ENCODE measurements around the gene MED27.

The MED27 gene

DNA sequence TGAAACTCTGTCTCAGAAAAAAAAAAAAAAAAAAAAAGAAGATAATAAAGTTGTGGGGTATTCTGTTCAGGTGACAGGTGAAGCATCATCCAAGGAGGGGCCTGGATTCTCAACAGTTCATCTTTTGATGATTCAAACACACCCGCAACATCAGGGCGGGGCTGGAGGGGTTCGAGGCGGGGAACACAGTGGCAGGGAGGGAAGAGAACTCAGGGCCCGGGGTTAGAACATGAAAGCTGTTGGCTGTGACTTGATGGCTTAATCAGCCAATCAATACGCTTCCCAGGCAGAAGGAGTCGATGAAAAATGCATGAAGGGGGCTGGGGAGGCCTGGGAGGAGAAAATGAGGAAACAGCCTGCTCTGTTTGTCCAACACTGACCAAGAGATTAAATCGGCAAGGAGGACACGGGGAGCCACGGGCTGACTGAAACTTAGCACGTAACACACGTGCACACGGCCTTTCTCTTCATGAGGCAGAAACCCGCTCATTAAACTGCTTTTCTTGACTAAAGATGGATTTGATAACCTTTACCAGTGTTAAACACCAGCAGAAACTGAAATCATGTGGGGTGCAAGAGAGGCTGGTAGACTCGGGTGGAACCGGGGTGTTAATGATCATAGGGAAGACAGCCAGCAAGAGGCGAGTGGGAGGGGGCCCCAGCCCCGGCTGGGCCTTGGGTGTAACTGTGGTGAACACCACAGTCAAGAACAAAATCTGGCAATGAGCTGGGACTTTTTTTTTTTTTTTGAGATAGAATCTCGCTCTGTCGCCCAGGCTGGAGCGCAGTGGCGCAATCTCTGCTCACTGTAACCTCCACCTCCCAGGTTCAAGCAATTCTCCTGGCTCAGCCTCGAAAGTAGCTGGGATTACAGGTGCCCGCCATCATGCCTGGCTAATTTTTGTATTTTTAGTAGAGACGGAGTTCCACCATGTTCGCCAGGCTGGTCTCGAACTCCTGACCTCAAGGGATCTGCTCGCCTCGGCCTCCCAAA is 234.1 kb downstream of the MED27 start:
- no peak overlapping the region for H3K27ac Mint-ChIP-seq
- no peaks in the 10 kb centered on the region for H3K36me3 Mint-ChIP-seq (ENCODE audit: low read depth)
- no peak for TF ChIP-seq CTCF (IDR thresholded peaks at IDR 0.05)
- no peak for DNase-seq
- H3K27me3 Mint-ChIP-seq (ENCODE audit: low read depth, poor library complexity): peaks cover 12% of the 10 kb centered on the region
- peaks cover 37% of the 10 kb centered on the region for H3K4me1 Mint-ChIP-seq
- no peak overlapping the region for H3K4me3 Mint-ChIP-seq
- H3K9me3 Mint-ChIP-seq: no peaks in the 10 kb centered on the region

- Mint-ChIP-seq H3K27me3 (ENCODE audit: low read depth, poor library complexity) (peaks cover 12% of the 10 kb centered on the region), H3K36me3 (ENCODE audit: low read depth) (no peaks in the 10 kb centered on the region), H3K9me3 (no peaks in the 10 kb centered on the region), H3K4me1 (peaks cover 40% of the 10 kb centered on the region), H3K4me3 (no peak overlapping the region), H3K27ac (no peak overlapping the region)
- TF ChIP-seq CTCF (IDR thresholded peaks at IDR 0.05): no peak
- DNase-seq: no peak
Observed at GRCh38 chr9:131844745-131845118, 234.9 kb downstream of the MED27 start.

DNA sequence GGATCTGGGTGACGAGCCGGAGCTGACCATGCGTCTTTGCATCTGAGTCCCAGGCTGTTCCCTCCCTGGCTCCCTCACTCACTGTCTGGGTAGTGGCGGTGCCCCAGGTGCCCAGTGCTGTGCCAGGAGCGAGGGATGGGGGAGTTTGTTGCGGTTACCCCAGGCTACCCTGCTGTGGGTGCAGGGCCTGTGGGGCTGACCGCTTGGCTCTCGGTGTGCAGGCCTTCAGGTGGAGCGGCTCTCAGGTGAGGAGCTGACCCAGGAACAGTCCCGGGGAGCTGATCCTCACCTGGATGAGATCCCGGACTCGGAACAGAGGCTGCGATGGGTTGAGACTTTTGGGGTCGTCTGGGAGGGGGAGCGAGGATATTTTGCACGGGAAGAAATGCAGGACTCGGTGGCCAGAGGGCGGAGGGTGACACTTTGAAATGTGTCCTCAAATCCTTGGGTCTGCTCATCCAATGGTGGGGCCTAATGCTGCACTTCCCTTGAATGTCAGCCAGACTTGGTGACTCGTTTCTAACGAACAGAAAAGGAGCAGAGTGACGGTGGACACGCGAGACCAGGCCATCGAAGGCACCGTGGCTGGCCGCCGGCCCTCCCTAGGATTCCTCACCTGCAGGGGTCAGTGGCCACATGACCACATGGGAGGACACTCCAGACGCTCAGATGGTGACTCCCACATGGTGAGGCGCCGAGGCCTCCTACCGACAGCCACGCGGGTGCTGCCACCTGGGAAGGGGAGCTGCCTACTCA is 235.5 kb downstream of the MED27 start:
- no peak overlapping the region for H3K27ac Mint-ChIP-seq
- H3K36me3 Mint-ChIP-seq (ENCODE audit: low read depth): no peaks in the 10 kb centered on the region
- H3K4me3 Mint-ChIP-seq: no peak overlapping the region
- H3K27me3 Mint-ChIP-seq (ENCODE audit: low read depth, poor library complexity): peaks cover 12% of the 10 kb centered on the region
- peaks cover 46% of the 10 kb centered on the region for H3K4me1 Mint-ChIP-seq
- no peaks in the 10 kb centered on the region for H3K9me3 Mint-ChIP-seq
- TF ChIP-seq CTCF (IDR thresholded peaks at IDR 0.05): no peak
- DNase-seq: no peak

- H3K36me3 Mint-ChIP-seq (ENCODE audit: low read depth): no peaks in the 10 kb centered on the region
- H3K27me3 Mint-ChIP-seq (ENCODE audit: low read depth, poor library complexity): peaks cover 15% of the 10 kb centered on the region
- H3K27ac Mint-ChIP-seq: no peak overlapping the region
- H3K4me3 Mint-ChIP-seq: no peak overlapping the region
- DNase-seq: no peak
- peaks cover 57% of the 10 kb centered on the region for H3K4me1 Mint-ChIP-seq
- no peaks in the 10 kb centered on the region for H3K9me3 Mint-ChIP-seq
- TF ChIP-seq CTCF (IDR thresholded peaks at IDR 0.05): no peak
Observed at GRCh38 chr9:131841765-131842318, 237.8 kb downstream of the MED27 start.

DNA sequence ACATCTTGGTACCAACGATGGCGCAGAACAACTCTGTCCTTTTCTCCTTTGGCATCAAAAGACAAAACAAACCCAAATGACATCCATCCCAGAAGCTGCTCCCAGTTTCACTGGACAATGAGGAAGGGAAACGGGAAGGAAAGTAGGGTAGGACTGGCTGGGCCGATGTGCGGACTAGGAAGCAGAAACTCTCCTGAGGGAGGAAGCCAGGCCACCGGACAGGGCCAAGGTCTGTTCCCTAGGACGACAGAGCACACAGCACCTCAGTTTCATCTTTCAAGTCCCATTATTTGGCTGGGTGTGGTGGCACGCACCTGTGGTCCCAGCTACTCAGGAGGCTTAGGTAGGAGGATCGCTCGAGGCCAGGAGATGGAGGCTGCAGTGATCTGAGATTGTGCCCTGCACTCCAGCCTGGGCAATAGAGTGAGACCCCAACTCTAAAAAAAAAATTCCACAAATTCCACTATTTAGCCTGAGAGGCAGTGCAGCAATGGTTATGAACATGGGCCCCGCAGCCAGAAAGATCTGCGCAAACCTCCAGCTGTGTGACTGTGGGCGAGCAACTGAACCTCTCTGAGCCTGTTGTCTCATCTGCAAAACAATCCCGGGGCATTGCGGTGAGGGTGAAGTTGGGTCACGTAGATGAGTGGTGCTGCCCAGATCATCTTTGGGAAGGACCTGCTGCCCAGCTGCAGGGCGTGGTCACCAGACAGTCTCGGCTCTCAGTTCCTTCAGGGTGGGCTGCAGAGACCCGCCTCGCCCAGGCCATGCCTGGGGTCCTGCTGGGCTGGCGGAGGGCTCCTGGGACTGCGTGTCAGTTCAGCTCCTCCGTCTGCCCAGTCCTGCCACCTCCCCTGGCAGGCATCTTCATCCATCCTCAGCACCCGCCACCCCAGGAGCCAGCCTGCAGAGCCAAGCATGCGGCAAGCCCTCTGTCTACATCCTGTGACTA is 238.6 kb downstream of the MED27 start:
- Mint-ChIP-seq H3K4me3 (no peak overlapping the region), H3K27me3 (ENCODE audit: low read depth, poor library complexity) (peaks cover 15% of the 10 kb centered on the region), H3K9me3 (no peaks in the 10 kb centered on the region), H3K4me1 (peaks cover 64% of the 10 kb centered on the region), H3K36me3 (ENCODE audit: low read depth) (no peaks in the 10 kb centered on the region), H3K27ac (no peak overlapping the region)
- no peak for TF ChIP-seq CTCF (IDR thresholded peaks at IDR 0.05)
- DNase-seq: no peak
